HepG2 (cell line): ENCODE data around the gene OTUD7B. TPM values are rescaled to one million over a fixed set of nuclear protein-coding genes. Genes with fewer than 3 reads are reported as not detected.

Source experiments
- ADNP ChIP-seq: sonication (generic); formaldehyde crosslinking; IDR thresholded peaks from 2 replicates; pipeline ENCODE4 v1.4.0; 2020; ENCODE audit warnings: missing genetic modification reagents
- CAMTA2 ChIP-seq: sonication (generic); formaldehyde crosslinking; IDR thresholded peaks from 2 replicates; pipeline ENCODE4 v1.4.0; 2020; ENCODE audit warnings: mild to moderate bottlenecking, missing genetic modification reagents, borderline replicate concordance
- FOXK1 ChIP-seq: sonication (generic); formaldehyde crosslinking; IDR thresholded peaks from 2 replicates; pipeline ENCODE4 v1.4.0; 2020; ENCODE audit warnings: low read depth, missing genetic modification reagents, borderline replicate concordance
- KLF16 ChIP-seq, 2 experiments: sonication (generic) in 1 of 2; formaldehyde crosslinking in 1 of 2; IDR thresholded peaks; 2 replicates each; pipeline versions ENCODE4 v1.6.1 to v1.8.0; 2016 to 2023; ENCODE audit warnings: missing genetic modification reagents in 2 of 2, missing compliant biosample characterization in 1 of 2
- NFAT5 ChIP-seq: sonication (generic); formaldehyde crosslinking; IDR thresholded peaks from 2 replicates; pipeline ENCODE4 v1.4.0; 2020; ENCODE audit warnings: missing genetic modification reagents
- SMAD9 ChIP-seq: sonication (generic); formaldehyde crosslinking; IDR thresholded peaks from 2 replicates; pipeline ENCODE4 v1.5.1; 2020; ENCODE audit warnings: mild to moderate bottlenecking, missing genetic modification reagents
- SMYD3 ChIP-seq: sonication (generic); formaldehyde crosslinking; IDR thresholded peaks from 2 replicates; pipeline ENCODE4 v1.8.1; 2023; ENCODE audit warnings: mild to moderate bottlenecking, missing genetic modification reagents
- THAP11 ChIP-seq: IDR thresholded peaks from 2 replicates; pipeline ENCODE4 v1.6.1; 2016; ENCODE audit warnings: missing biosample characterization, missing genetic modification reagents
- ZFP36L2 ChIP-seq: sonication (generic); formaldehyde crosslinking; IDR thresholded peaks from 2 replicates; pipeline ENCODE4 v1.4.0; 2020; ENCODE audit warnings: missing genetic modification reagents
- ZFP90 ChIP-seq: sonication (generic); formaldehyde crosslinking; IDR thresholded peaks from 2 replicates; pipeline ENCODE4 v1.8.0; 2022; ENCODE audit warnings: missing genetic modification reagents, mild to moderate bottlenecking, inconsistent platforms, borderline replicate concordance
- ZNF138 ChIP-seq: sonication (generic); formaldehyde crosslinking; IDR thresholded peaks from 2 replicates; pipeline ENCODE4 v1.5.0; 2020; ENCODE audit warnings: mild to moderate bottlenecking, low read depth, missing genetic modification reagents
- ZNF318 ChIP-seq: sonication (generic); formaldehyde crosslinking; IDR thresholded peaks from 2 replicates; pipeline ENCODE4 v1.4.0; 2020; ENCODE audit warnings: mild to moderate bottlenecking, missing genetic modification reagents
- ZNF446 ChIP-seq: sonication (generic); formaldehyde crosslinking; IDR thresholded peaks from 2 replicates; pipeline ENCODE4 v1.5.0; 2020; ENCODE audit warnings: mild to moderate bottlenecking, missing genetic modification reagents
- ZSCAN5A ChIP-seq: sonication (generic); formaldehyde crosslinking; IDR thresholded peaks from 2 replicates; pipeline ENCODE4 v1.8.0; 2022; ENCODE audit warnings: mild to moderate bottlenecking, missing genetic modification reagents, borderline replicate concordance
- polyA plus RNA-seq, 8 experiments: library from polyadenylated mRNA; depleted of rRNA in 3 of 8; stranded (reverse) in 7 of 8; unstranded in 1 of 8; fragments of >200 nt; fragmentation: Illumina TruSeq in 4 of 8; extraction: Trizol in 4 of 8; gene quantifications; 2 replicates each; pipeline versions ENCODE4 v1.2.1 to v1.2.3, GENCODE V29; 2011 to 2016; ENCODE audit warnings: low read depth in 4 of 8, missing spikeins in 1 of 8, mixed read lengths in 1 of 8; ENCODE audit not compliant: insufficient read depth in 1 of 8
- total RNA-seq, 5 experiments: library from RNA; depleted of rRNA; stranded (reverse); fragments of >200 nt; fragmentation: Illumina TruSeq; extraction: Trizol; gene quantifications; 2 replicates each; pipeline ENCODE4 v1.2.3, GENCODE V29; 2016; ENCODE audit warnings: low read depth in 1 of 5

Gene OTUD7B
- total and polyA plus RNA-seq, 2 of the 13 experiments (the other 11 are each of a cell fraction or from before 2014, with no cell fraction given): 5.1 to 11.2 TPM

GRCh38 chr1:149927563-149928400, 82.7 kb downstream of the OTUD7B start, which contains the start of gene SF3B4 (continued):
- no peak for TF ChIP-seq ADNP (CRISPR knock-in tag)
- TF ChIP-seq THAP11 (CRISPR knock-in tag): peak; percentile 95
- TF ChIP-seq FOXK1 (CRISPR knock-in tag): peak; percentile 54; the same call in 1 of the 2 replicates
- TF ChIP-seq SMAD9: no peak
- peak; percentile 43; the same call in 1 of the 2 replicates for TF ChIP-seq ZFP90 (CRISPR knock-in tag)
- TF ChIP-seq NFAT5 (CRISPR knock-in tag): no peak
- TF ChIP-seq ZNF318 (CRISPR knock-in tag): no peak
- TF ChIP-seq KLF16 (CRISPR knock-in tag; IDR thresholded peaks at IDR 0.05): peak in 1 of 2 experiments; percentile 91; a peak in 2 of 4 replicates
- TF ChIP-seq SMYD3 (CRISPR knock-in tag): no peak
- no peak for TF ChIP-seq ZNF446 (CRISPR knock-in tag)
- TF ChIP-seq ZSCAN5A (CRISPR knock-in tag): no peak
- no peak for TF ChIP-seq CAMTA2 (CRISPR knock-in tag)
- TF ChIP-seq ZNF138 (CRISPR knock-in tag): no peak
- no peak for TF ChIP-seq ZFP36L2 (CRISPR knock-in tag)
